Endodermal cell (in vitro differentiated cells): Measurements from ENCODE around the gene ACO2. TPM values are rescaled to one million over a fixed set of nuclear protein-coding genes. Genes with fewer than 3 reads are reported as not detected.

Experiments
- DNase-seq: peaks from one replicate; pipeline ENCODE4 v3.0.0-alpha.2; 2017
- H3K27ac ChIP-seq: 2 replicates; pipeline ENCODE4 v1.5.1; 2013; ENCODE audit warnings: mild to moderate bottlenecking, low read depth, low read length, moderate library complexity
- H3K27me3 ChIP-seq: 2 replicates; pipeline ENCODE4 v1.6.1; 2013; ENCODE audit warnings: mild to moderate bottlenecking, low read length, moderate library complexity; ENCODE audit not compliant: insufficient read depth, control insufficient read depth, poor library complexity, severe bottlenecking
- H3K36me3 ChIP-seq: 2 replicates; pipeline ENCODE4 v1.7.0; 2013; ENCODE audit warnings: mild to moderate bottlenecking, low read length, moderate library complexity; ENCODE audit not compliant: control insufficient read depth, insufficient read depth
- H3K4me1 ChIP-seq: one replicate; pipeline ENCODE4 v1.7.0; 2013; ENCODE audit warnings: low read length; ENCODE audit not compliant: control insufficient read depth, insufficient read depth
- H3K4me3 ChIP-seq: 2 replicates; pipeline ENCODE4 v1.5.1; 2013; ENCODE audit warnings: mild to moderate bottlenecking, low read length, moderate library complexity
- H3K9ac ChIP-seq: 2 replicates; pipeline ENCODE4 v1.6.1; 2013; ENCODE audit warnings: mild to moderate bottlenecking, low read length, moderate library complexity; ENCODE audit not compliant: poor library complexity, severe bottlenecking; ENCODE audit errors: extremely low read depth
- H3K9me3 ChIP-seq: 2 replicates; pipeline ENCODE4 v1.6.1; 2013; ENCODE audit warnings: mild to moderate bottlenecking, low read length, moderate library complexity; ENCODE audit not compliant: control insufficient read depth
- H3K27ac Mint-ChIP-seq: 2 replicates; pipeline ENCODE4 v1.8.0; 2020; ENCODE audit warnings: mixed read lengths
- H3K27me3 Mint-ChIP-seq: 2 replicates; pipeline ENCODE4 v1.8.0; 2021; ENCODE audit warnings: mild to moderate bottlenecking, mixed read lengths; ENCODE audit not compliant: insufficient read depth
- H3K36me3 Mint-ChIP-seq: 2 replicates; pipeline ENCODE4 v1.8.0; 2020; ENCODE audit warnings: low read depth, mixed read lengths
- H3K4me1 Mint-ChIP-seq: 2 replicates; pipeline ENCODE4 v1.8.0; 2020; ENCODE audit warnings: mixed read lengths
- H3K4me3 Mint-ChIP-seq: 2 replicates; pipeline ENCODE4 v1.8.0; 2020; ENCODE audit warnings: mild to moderate bottlenecking, moderate library complexity, mixed read lengths
- H3K9me3 Mint-ChIP-seq: 2 replicates; pipeline ENCODE4 v1.8.0; 2020; ENCODE audit warnings: mild to moderate bottlenecking, mixed read lengths
- WGBS, 2 experiments: methylation state at CpG; one replicate each; pipeline versions ENCODE4 v1.1.5 to v1.1.7; 2013; ENCODE audit warnings: missing lambda C conversion rate in 2 of 2, mixed read lengths in 1 of 2; ENCODE audit not compliant: insufficient coverage in 1 of 2, insufficient read length in 1 of 2; 5-methylcytosine and 5-hydroxymethylcytosine counted together
- total RNA-seq, 2 donors: library from RNA; stranded (reverse); fragmentation: NEBNext Ultra II Directional in 1 of 2; extraction: Animal tissue kit (Norgen Biotek cat#: 25700) in 1 of 2; gene quantifications; 2 replicates in 1 of 2; 3 replicates in 1 of 2; pipeline ENCODE4 v1.2.1, GENCODE V29; 2021
- TF ChIP-seq, protein P1 (sequence below): fragments of 200-600 bp; sonication (generic); conservative IDR thresholded peaks from 2 replicates; pipeline ENCODE4 v1.5.0; 2021; ENCODE audit warnings: antibody characterized with exemption, mild to moderate bottlenecking

ACO2 gene
- total RNA-seq, 2 donors from 2014 or later, result 69.0 to 82.3 TPM

DNA sequence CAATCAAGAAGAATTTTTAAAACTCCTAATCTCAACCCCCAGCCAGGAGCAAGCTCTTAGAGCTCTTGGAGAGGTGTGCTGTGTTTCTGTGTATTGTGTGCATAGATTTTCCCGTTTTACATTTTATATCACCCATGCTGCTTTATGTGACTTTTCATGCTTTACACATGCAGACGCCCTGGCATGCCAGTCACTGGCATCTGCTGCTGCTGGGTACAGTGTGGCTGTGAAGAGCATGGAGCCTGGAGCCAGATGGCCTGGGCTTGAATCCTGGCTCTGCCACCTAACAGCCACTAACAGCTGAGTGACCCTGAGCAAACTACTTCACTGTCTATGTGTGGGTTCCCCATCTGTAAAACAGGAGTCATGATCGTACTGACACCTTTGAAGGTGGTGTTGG lies 52.2 kb downstream of the ACO2 start:
- Mint-ChIP-seq H3K4me3 (no peak overlapping the region), H3K27ac (no peak overlapping the region), H3K36me3 (peaks cover 31% of the 10 kb centered on the region), H3K9me3 (no peaks in the 10 kb centered on the region), H3K27me3 (no peaks in the 10 kb centered on the region), H3K4me1 (peaks cover 2% of the 10 kb centered on the region)
- TF ChIP-seq, protein P1, sequence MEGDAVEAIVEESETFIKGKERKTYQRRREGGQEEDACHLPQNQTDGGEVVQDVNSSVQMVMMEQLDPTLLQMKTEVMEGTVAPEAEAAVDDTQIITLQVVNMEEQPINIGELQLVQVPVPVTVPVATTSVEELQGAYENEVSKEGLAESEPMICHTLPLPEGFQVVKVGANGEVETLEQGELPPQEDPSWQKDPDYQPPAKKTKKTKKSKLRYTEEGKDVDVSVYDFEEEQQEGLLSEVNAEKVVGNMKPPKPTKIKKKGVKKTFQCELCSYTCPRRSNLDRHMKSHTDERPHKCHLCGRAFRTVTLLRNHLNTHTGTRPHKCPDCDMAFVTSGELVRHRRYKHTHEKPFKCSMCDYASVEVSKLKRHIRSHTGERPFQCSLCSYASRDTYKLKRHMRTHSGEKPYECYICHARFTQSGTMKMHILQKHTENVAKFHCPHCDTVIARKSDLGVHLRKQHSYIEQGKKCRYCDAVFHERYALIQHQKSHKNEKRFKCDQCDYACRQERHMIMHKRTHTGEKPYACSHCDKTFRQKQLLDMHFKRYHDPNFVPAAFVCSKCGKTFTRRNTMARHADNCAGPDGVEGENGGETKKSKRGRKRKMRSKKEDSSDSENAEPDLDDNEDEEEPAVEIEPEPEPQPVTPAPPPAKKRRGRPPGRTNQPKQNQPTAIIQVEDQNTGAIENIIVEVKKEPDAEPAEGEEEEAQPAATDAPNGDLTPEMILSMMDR, result no peak
- Histone ChIP-seq H3K27ac (no peak overlapping the region), H3K27me3 (no peaks in the 10 kb centered on the region), H3K9me3 (no peaks in the 10 kb centered on the region), H3K9ac (no peak overlapping the region), H3K4me1 (no peaks in the 10 kb centered on the region), H3K4me3 (no peak overlapping the region), H3K36me3 (peaks cover 45% of the 10 kb centered on the region)
- WGBS, 2 experiments, result 89 to 95% methylated on average over 3 of the region's 3 CpGs
- DNase-seq, result no peak

DNA sequence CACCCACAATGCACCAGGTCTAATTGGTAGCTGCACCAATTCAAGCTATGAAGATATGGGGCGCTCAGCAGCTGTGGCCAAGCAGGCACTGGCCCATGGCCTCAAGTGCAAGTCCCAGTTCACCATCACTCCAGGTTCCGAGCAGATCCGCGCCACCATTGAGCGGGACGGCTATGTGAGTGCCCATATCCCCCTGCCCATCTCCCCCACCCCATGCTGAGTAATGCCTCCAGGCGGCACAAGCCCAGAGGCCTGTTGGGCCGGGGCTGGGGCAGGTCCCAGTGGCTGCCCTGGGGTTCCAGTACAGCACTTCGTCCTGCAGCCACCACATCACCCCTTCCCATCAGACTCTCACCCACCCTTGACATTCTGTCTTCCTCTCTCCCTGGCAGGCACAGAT lies 53.9 kb downstream of the ACO2 start:
- peaks cover 35% of the 10 kb centered on the region for H3K36me3 Mint-ChIP-seq
- no peak overlapping the region for H3K27ac ChIP-seq
- no peaks in the 10 kb centered on the region for H3K9me3 Mint-ChIP-seq
- no peak overlapping the region for H3K4me3 Mint-ChIP-seq
- H3K4me1 Mint-ChIP-seq, result peaks cover 2% of the 10 kb centered on the region
- H3K4me1 ChIP-seq, result no peaks in the 10 kb centered on the region
- no peak overlapping the region for H3K9ac ChIP-seq
- H3K27ac Mint-ChIP-seq, result peak overlapping the region; percentile 88
- DNase-seq, result peak; percentile 36
- no peaks in the 10 kb centered on the region for H3K27me3 Mint-ChIP-seq
- 93 to 100% methylated on average over 3 to 9 of the region's 9 CpGs for WGBS, 2 experiments
- peaks cover 55% of the 10 kb centered on the region for H3K36me3 ChIP-seq
- no peak overlapping the region for H3K4me3 ChIP-seq
- TF ChIP-seq, protein P1, result no peak
- H3K27me3 ChIP-seq, result no peaks in the 10 kb centered on the region
- H3K9me3 ChIP-seq, result no peaks in the 10 kb centered on the region

DNA sequence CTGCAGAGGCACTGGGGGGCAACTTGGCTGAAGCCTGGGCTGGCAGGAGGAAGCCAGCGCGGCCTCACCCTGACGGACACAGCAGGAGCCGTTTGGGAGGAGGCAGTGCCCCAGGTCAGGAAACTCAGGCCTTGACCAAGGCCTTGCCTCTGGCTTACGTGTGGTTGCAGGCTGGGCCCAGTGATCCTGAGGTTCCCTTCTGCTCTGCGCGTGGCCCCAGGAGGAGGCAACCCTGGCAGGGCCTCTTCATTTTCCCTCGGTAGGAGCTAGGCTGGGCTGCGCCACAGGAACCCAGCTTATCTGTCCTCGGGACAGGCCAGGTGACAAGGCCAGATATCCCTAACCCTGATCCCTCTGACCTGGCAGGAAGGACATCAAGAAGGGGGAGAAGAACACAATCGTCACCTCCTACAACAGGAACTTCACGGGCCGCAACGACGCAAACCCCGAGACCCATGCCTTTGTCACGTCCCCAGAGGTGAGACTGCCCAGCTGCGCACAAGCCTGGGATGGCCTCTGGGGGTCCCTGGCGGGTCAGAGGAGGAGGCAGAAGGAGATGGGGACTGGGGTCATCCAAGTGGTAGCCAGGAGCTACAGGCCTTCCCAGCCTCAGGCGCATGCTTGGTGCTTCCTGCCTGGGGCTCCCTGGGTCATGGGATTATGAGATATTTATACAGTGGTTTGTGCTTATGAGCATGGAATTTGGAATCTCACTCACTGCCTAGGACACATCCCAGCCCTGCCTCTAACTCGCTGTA lies 54.7 kb downstream of the ACO2 start:
- peak overlapping the region; percentile 77 for H3K27ac Mint-ChIP-seq
- WGBS, 2 experiments, result 94 to 95% methylated on average over 10 to 21 of the region's 21 CpGs
- Histone ChIP-seq H3K36me3 (peaks cover 57% of the 10 kb centered on the region), H3K27me3 (no peaks in the 10 kb centered on the region), H3K9me3 (no peaks in the 10 kb centered on the region), H3K4me3 (no peak overlapping the region), H3K9ac (no peak overlapping the region), H3K27ac (peak overlapping the region; percentile 22), H3K4me1 (no peaks in the 10 kb centered on the region)
- no peaks in the 10 kb centered on the region for H3K9me3 Mint-ChIP-seq
- DNase-seq, result peak; percentile 71
- peaks cover 42% of the 10 kb centered on the region for H3K36me3 Mint-ChIP-seq
- H3K4me1 Mint-ChIP-seq, result peaks cover 2% of the 10 kb centered on the region
- no peak overlapping the region for H3K4me3 Mint-ChIP-seq
- TF ChIP-seq, protein P1, result peak; percentile 50
- no peaks in the 10 kb centered on the region for H3K27me3 Mint-ChIP-seq
